Left renal cortex interstitium (tissue), 4 donors: ENCODE results near the gene PI4KA. TPM values are rescaled to one million over a fixed set of nuclear protein-coding genes. Genes with fewer than 3 reads are reported as not detected.
"Not testable (repeated sequence)": the region's sequence is repeated elsewhere in the genome, so short reads cannot be mapped to it uniquely, and the experiment has no call there.

Experiments used
- DNase-seq, 4 donors: peaks; one replicate each; pipeline ENCODE4 v3.0.0-alpha.2; 2013; ENCODE audit warnings: low read depth in 4 of 4, low spot score in 2 of 4, missing footprints in 1 of 4
- polyA plus RNA-seq, 4 donors: library from polyadenylated mRNA; unstranded; fragments of 120-200 nt; gene quantifications; one replicate each; pipeline ENCODE4 v1.2.1, GENCODE V29; 2013; ENCODE audit not compliant: insufficient read length in 4 of 4

PI4KA gene
- polyA plus RNA-seq, 4 donors, result 54.2 to 105 (median 77.0) TPM

DNA sequence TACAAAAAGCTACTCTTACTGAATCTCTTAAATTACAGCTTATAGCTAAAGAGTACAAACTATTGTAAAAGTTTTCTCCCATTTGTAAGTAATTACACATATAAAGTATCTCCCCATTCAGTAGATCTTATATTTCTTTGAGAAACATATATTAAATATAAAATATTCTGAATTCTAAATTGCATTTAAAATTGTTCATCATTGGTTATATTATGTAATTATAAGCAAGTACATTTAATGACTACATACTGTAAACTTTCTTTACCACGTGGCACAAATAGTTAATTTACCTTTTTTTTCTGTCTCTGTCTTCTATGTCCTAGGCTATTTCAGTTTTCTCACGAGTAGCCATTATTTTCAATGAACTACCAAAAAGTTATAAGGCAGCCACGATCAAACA is 185.9 kb downstream of the PI4KA start:
- no peak for DNase-seq

DNA sequence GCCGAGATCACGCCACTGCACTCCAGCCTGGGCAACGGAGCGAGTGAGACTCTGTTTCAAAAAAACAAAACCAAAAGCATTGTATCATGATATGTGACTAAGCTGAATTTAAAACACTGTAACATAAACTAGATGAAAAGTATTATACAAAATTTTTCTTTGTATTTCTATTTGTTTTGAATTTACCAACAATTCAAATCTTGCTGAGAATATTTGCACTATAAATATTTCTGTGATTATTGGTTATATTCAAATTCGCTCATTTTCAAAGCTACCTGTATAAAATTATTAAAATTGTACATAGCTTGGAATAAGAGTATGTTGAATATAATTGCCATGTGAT is 186.6 kb downstream of the PI4KA start:
- no peak for DNase-seq

DNA sequence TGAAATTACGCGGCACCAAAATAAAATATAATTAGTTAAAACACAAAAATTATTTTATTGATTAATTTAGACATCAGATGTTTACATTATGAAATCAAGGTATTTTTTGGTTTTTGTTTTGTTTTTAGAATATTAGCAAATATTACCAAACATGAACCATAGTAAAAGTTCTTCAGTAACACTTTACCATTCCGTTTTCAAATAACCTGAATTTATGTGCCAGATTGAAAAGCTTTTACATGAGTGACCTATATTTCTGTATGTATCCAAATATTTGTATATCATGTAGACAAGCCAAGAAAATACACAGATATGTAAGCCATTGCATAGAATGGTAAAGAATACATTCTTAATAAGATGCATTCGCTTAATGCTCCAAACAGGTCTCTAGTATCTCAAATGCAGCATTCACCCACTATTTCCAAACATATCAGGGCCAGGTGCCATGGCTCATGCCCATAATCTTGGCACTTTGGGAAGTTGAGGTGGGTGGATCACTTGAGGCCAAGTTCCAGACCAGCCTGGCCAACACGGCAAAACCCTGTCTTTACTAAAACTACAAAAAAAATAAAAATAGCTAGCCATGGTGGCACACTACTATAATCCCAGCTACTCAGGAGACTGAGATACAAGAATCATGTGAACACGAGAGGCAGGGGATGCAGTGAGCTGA is 187.1 kb downstream of the PI4KA start:
- no peak for DNase-seq

DNA sequence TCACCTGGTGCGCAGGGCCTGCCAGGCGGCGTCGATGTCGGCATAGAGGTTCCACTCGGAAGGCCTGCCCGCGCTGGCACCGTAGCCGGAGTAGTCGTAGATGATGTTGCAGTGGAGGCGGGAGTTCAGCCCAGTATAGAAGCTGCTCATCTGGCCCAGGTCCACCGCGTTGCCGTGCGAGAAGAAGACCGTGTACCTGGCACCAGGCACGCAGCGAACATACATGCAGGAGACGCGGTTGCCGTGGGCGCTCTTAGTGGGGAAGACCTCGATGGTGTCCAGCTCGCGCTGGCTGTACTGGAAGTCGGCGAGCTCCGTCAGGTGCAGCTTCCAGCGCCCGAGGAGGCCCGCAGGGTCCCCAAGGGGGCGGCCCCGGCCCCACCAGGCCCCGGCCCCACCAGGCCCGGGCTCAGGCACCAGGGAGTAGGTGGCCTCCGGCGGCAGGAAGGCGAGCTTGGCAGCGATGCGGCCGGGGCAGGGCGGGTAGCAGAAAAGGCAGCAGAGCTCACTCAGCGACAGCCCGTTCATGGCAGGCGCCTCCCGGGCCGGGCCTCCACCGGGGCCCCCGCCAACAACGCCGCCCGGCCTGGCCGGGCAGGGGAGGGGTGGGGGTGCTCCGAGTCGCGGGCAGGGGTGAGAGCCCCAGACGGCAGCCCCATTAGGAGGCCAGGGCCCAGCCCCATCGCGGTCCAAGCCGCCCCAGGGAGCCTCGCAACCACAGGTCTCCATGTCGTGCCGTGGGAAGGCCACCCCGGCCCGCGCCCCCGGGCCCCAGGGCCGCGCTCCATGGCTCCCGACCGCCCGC is 188.0 kb downstream of the PI4KA start:
- DNase-seq, result not testable (repeated sequence)

DNA sequence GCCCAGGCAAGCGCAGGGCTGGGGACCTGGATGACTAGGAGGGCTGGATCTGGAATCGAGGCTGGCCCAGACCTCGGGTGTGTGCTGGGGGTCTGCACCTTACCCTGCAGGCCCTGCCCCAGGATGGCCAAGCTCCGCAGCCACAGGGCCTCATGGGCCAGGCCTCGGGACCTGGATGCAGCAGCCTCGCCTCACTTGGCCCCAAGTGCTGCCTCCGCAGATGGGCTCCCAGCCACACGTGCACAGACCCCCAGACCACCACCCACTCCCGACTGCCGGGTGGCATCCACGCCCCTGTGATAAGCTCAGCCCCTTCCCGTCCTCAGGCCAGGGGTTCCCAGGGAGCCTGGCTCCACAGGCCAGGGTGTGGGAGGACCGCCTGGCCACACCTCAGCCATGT is 188.7 kb downstream of the PI4KA start:
- DNase-seq, result not testable (repeated sequence)

DNA sequence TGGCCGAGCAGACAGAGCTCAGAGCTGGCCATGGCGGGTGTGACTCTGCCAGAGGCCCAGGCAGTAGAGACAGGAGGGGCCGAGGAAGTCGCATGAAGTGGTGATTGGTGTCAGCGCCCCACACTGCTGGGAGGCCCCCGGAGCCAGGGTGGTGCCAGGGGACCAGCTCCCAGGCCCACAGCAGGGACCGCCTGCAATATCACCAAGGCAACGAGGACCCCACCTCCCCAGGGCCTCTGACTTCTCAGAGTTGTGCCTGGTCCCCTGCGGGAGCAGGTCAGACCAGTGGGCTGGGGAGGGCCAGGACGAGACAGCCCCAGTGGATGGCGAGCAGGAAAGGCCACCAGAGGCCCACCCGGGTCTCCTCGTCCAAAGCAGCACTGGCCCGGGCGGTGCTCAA is 189.1 kb downstream of the PI4KA start:
- not testable (repeated sequence) for DNase-seq

DNA sequence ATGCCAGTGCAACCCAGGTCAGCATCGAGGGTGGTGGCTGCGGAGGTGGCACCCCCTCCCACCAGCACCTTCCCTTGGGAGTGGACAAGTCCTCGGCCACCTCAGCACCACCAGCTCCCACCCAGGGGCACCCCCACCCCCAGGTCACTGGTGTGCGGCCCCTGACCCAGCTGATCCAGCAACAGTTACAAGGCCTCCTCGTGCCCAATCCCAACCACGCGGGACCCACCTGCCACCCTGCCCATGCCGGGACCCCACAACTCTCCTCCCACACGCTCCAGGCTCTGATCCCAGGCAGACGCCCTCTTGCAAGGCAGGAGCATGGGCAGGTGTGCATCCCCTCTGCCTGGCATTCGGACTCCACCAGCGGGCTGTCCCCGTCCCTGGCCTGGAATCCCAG is 189.8 kb downstream of the PI4KA start:
- DNase-seq, result not testable (repeated sequence)

DNA sequence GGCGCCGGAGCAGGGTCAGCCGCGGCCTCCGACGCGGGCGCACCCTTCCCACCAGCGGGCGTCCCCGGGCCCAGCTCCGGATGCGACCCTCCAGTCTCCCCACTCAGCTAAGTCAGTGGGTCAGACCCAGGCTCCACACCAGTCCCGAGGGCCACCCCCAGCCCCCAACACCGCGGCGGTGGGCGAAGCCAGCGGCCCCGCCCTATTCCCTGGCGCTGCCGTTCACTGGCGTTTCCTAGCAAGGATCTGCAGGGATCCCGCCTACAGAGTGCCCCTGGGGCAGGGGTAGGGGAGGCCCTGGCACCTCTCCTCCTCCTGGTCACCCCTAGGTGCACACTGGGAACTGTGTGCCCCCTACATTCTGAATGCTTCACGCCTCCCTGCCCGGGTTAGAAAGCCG is 190.4 kb downstream of the PI4KA start:
- not testable (repeated sequence) for DNase-seq

DNA sequence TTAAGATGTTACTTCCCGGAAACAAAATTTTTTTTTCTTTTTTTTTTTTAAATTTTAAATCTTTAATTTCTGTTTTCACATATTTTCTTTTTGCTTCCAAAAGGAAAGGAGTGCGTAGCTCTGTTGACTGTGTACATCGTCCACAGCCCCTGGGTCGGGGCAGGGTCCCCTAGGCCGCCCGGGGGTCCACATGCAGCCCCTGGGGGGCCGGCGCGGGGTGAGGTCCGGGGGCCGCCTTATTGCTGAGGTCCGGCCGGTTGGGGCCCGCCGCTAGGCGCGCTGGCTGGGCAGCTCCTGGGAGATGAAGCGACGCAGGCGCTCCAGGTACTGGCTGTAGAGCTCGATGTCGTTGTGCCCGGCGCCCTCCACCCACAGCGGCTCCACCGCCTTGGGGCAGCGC is 191.1 kb downstream of the PI4KA start:
- DNase-seq, result not testable (repeated sequence)

DNA sequence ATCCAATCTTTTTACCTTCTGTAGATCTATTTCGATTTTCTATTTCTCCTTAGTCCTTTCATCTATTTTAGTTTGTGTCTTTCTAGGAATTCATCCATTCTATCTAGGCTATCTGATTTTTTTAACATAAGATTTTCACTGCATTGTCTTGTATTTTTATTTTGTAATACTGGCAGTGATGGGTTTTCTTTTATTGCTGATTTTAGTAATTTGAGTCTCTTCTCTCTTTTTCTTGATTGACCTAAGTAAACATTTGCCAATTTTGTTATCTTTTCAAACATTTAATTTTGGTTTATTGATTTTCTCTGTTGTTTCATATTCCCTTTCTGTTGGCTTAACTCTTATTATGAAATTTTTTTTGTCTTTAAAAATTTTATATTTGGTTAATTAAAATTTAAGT is 192.1 kb downstream of the PI4KA start:
- DNase-seq, result no peak

DNA sequence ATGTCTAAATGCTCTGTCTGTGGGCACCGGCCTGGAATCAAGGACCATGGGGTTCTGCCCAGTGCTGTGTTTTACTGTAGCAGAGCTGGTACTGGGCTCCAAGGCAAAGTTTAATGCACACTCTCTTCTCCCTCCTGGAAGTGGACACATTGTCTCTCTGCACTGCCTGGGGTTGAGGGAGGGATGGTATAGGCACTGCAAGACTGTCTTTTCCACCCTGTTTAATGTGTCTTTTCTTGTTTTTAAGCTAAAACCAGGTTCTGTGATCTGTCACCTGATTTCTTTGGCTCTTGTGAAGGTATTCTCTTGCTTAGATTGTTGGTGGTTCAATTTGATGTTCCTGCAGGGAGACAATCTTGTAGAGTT is 194.0 kb downstream of the PI4KA start:
- no peak for DNase-seq

DNA sequence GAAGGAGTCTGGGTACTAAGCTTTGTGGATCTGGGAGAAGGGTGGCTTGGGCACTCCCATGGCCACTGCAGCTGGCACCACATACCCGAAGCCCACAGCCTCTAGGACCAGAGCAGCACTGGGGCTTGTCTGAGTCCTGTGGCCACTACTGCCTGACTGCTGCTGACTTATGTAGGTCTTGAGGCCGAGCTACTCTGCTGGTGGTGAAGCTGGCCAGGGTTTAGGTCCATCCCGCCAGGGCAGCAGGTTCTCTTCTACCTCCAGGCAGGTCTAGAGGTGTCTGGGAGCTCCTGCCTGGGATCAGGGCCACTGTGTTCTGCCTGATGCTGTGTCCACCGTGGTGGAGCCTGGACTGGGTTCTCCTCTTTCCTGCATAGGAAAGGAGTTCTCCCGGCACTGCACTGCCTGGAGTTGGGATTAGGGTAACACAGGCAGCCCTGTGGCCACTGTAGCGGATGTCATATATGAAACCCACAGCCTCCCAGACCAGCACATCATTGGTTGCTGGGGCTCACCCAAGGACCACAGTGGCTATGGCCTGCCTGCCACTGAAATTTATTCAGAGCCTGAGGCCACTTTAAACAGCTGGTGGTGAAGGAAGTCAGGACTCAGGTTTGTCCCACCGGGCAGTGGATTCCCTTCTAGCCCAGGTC is 194.5 kb downstream of the PI4KA start:
- DNase-seq, result no peak

DNA sequence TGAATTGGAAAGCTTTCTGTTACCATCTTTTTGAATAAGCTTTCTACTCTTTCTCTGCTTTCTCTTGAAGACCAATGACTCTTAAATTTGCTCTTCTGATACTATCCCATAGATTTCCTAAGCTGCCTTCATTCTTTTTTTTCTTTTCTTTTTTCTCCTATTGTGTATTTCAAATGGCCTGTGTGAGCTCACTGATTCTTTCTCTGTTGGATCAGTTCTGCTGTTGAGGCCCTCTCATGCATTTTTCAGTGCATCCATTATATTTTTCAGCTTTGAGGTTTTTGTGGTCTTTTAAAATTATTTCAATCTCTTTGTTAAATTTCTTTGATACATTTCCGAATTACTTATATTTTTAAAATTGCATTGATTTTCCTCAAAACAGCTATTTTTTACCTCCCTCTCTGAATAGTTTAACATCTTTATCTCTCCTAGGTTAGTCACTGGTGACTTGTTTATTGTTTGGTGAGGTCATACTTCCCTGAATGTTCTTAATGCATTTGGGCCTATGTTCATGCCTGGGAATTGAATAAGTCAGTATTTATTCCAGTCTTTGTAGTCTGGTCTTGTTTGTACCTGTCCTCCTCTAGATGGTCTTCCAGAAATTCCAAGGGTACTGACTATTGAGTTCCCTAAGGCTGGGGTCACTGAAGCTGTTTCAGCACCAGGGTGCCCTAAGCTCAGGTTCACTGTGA is 195.3 kb downstream of the PI4KA start:
- DNase-seq, result no peak

DNA sequence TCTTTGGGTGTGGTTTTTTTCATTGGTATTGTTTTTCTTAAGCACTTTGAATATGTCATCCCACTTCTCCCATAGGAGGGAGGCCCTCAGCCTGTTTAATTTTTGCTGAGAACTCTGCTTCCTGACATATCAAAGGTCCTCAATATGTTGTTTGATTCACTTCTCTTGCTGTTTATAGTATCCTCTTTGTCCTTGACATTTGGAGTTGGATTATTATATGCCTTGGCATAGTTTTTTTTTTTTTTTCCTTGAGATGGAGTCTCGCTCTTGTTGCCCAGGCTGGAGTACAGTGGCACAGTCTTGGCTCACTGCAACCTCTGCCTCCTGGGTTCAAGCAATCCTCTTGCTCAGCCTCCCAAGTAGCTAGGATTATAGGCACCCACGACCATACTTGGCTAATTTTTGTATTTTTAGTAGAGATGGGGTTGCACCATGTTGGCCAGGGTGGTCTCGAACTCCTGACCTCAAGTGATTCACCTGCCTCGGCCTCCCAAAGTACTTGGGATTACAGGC is 196.0 kb downstream of the PI4KA start:
- DNase-seq, result not testable (repeated sequence)

DNA sequence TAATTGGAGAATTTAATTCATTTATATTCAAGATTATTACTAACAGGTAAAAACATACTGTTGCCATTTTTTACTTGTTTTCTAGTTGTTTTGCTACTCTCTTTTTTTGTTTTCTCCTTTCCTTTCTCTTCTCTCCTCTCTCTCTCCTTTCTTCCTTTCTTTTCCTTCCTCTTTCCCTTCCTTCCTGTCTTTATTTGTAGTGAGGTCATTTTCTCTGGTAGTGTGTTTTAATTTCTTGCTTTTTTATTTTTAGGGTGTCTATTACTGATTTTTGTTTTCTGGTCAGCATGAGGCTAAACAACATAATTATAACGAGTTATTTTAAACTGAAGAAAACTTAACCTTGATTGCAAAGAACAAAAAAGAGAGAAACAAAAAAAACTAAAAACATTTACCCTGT is 197.1 kb downstream of the PI4KA start:
- DNase-seq, result no peak

DNA sequence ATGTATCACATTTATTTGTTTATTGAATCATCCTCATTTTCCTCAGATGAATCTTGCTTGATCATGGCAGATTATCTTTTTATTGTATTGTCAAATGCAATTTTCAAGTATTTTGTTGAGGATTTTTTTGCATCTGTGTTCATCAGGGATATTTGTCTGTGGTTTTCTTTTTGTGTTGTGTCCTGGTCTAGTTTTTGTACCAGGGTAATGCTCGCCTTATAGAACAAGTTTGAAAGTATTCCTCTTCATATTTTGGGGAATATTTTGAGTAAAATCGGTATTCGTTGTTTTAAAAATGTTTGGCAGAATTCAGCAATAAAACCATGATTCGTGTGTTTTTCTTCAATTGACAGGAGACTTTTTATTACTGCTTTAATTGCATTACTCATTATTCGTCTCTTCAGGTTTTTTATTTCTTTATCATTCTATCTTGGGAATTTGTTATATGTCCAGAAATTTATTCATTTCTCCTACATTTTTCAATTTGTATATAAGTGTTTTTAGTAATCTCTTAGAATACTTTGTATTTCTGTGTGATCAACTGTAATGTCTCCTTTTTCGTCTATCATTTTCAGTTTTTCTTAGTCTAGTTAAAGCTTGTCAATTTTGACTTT is 198.1 kb downstream of the PI4KA start:
- DNase-seq, result no peak

DNA sequence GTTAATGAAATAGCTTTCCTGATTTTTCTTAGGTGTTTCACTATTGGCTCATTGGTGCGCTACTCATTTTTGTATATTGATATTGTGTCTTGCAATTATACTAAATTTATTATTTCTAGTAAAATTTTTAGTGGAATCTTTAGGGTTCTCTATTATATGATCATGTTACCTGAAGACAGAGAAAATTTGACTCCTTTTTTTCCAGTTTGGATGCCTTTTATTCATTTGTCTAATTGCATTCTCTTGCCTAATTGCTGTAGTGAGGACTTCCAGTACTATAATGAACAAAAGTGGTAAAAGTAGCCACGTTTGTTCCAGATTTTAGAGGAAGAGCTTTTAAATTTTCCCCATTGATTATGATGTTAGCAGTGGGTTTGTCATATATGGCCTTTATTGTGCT is 198.7 kb downstream of the PI4KA start:
- no peak for DNase-seq

DNA sequence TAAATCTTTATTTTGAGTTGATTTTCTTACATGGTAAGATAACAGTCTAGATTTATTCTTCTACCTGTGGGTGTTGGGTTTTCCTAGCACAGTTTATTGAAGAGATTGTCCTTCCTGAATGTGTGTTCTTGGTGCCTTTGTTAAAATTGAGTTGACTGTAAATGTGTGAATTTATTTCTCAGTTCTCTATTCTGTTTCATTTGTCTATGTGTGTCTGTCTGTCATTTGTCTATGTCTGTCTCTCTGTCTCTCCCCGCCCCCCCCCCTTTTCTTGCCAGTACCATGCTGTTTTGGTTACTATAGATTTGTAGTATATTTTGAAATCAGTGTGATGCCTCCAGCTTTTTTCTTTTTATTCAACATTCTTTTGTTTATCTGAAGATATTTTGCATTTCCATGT is 199.4 kb downstream of the PI4KA start:
- DNase-seq, result no peak

DNA sequence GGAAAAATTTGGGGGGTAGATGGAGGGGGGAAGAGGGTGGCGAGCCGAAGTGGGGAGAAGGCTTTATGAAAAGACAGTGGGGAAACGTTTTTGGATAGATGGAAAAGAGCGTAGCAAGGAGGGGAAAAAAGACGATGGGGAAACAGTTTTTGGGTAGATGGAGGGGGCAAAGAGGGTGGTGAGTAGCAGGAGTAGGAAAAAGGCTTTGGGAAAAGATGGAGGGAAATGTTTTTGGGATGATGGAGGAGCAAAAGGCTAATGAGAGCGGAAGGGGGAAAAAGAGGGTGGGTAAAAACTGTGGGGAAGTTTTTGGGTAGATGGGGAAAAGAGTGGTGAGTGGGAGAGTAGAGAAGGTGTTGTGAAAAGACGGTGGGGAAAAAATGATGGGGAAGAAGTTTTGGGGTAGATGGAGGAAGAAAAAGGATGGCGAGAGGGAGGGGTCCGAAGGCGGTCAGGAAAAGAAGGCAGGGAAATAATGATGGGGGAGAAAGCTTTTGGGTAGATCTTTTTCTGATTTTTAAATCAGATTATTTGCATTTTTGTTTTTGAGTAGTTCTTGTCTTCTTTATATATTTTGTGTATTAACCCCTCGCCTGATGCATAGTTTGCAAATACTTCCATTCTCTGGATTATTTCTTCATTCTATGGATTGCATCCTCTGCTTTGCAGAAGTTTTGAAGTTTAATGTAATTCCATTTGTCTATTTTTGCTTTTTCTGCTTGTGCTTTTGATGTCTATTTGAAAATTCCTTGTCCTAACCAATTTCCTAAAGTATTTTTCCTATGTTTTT is 200.0 kb downstream of the PI4KA start:
- no peak for DNase-seq

DNA sequence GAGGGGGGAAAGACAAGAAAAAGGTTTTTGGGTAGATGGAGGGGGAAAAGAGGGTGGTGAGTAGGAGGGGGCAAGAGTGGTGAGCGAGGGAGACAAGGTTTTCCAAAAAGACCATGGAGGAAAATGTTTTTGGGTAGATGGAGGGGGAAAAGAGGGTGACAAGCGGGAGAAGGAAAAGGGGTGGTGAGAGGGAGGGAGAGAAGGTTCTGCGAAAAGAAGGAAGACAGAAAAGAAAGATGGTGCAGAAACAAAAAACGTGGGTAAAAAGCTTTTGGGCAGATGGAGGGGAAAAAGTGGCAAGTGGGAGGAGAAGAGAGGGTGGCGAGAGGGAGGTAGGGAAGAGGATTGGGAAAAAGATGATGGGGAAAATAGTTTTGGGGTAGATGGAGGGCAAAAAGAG is 200.6 kb downstream of the PI4KA start:
- no peak for DNase-seq
